HL-60 (cell line): ENCODE measurements around the gene CD226.
"Not testable (repeated sequence)": the region's sequence is repeated elsewhere in the genome, so short reads cannot be mapped to it uniquely, and the experiment has no call there.

ENCODE experiments used
- DNase-seq, 2 experiments: peaks; one replicate each; pipeline ENCODE4 v3.0.0-alpha.2; 2010 to 2020; ENCODE audit warnings: low read depth in 1 of 2, low spot score in 1 of 2
- H3K27ac ChIP-seq: fragments of 250-450 bp; sonication (Bioruptor Pico); replicated peaks from 2 replicates; pipeline ENCODE4 v1.5.1; 2020; ENCODE audit warnings: mild to moderate bottlenecking, moderate library complexity
- H3K27me3 ChIP-seq: fragments of 250-450 bp; sonication (Bioruptor Pico); 2 replicates; pipeline ENCODE4 v1.5.1; 2021; ENCODE audit warnings: mild to moderate bottlenecking, moderate library complexity; ENCODE audit not compliant: insufficient read depth, poor library complexity, severe bottlenecking
- H3K4me3 ChIP-seq: replicated peaks from 2 replicates; pipeline ENCODE4 v1.5.1; 2011; ENCODE audit warnings: mild to moderate bottlenecking, control low read depth, low read length; ENCODE audit not compliant: insufficient read depth
- GABPA ChIP-seq: IDR thresholded peaks from 2 replicates; pipeline ENCODE4 v1.6.1; 2012; ENCODE audit warnings: low read depth
- POLR2AphosphoS5 ChIP-seq: IDR thresholded peaks from 2 replicates; pipeline ENCODE4 v1.6.1; 2012; ENCODE audit warnings: low read depth
- SPI1 ChIP-seq: IDR thresholded peaks from 2 replicates; pipeline ENCODE4 v1.6.1; 2012; ENCODE audit warnings: low read depth, mild to moderate bottlenecking, borderline replicate concordance
- TF ChIP-seq, protein P1 (sequence below): IDR thresholded peaks from one replicate; pipeline ENCODE4 v1.5.1; 2011; ENCODE audit warnings: low read length, control low read depth, inconsistent platforms; ENCODE audit not compliant: insufficient read depth
- TF ChIP-seq, protein P2 (sequence below): IDR thresholded peaks from 2 replicates; pipeline ENCODE4 v1.6.1; 2012; ENCODE audit warnings: low read depth; ENCODE audit not compliant: insufficient replicate concordance

CD226 gene

DNA sequence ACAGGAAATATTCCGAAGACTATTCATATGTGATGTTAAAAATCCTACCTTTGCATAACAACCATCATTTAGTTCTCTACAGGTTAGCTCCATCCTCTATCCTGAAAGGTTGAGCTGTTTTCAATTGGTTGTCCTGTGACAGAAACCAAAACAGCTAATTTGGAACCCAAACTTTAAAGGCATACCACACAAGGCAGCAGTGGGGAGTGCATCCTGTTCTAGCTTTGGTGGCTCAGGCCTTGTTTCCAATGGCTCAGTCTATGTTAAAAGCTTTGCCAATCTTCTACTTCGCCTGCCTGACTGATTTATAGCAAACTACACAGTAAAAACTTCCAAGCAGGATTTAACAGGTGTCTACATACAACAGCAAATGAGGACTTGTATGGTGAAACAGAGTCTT, 3.2 kb downstream of the CD226 start:
- no peak for TF ChIP-seq SPI1
- TF ChIP-seq, protein P1, sequence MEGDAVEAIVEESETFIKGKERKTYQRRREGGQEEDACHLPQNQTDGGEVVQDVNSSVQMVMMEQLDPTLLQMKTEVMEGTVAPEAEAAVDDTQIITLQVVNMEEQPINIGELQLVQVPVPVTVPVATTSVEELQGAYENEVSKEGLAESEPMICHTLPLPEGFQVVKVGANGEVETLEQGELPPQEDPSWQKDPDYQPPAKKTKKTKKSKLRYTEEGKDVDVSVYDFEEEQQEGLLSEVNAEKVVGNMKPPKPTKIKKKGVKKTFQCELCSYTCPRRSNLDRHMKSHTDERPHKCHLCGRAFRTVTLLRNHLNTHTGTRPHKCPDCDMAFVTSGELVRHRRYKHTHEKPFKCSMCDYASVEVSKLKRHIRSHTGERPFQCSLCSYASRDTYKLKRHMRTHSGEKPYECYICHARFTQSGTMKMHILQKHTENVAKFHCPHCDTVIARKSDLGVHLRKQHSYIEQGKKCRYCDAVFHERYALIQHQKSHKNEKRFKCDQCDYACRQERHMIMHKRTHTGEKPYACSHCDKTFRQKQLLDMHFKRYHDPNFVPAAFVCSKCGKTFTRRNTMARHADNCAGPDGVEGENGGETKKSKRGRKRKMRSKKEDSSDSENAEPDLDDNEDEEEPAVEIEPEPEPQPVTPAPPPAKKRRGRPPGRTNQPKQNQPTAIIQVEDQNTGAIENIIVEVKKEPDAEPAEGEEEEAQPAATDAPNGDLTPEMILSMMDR = no peak
- no peak for TF ChIP-seq POLR2AphosphoS5
- TF ChIP-seq GABPA = no peak
- TF ChIP-seq, protein P2, sequence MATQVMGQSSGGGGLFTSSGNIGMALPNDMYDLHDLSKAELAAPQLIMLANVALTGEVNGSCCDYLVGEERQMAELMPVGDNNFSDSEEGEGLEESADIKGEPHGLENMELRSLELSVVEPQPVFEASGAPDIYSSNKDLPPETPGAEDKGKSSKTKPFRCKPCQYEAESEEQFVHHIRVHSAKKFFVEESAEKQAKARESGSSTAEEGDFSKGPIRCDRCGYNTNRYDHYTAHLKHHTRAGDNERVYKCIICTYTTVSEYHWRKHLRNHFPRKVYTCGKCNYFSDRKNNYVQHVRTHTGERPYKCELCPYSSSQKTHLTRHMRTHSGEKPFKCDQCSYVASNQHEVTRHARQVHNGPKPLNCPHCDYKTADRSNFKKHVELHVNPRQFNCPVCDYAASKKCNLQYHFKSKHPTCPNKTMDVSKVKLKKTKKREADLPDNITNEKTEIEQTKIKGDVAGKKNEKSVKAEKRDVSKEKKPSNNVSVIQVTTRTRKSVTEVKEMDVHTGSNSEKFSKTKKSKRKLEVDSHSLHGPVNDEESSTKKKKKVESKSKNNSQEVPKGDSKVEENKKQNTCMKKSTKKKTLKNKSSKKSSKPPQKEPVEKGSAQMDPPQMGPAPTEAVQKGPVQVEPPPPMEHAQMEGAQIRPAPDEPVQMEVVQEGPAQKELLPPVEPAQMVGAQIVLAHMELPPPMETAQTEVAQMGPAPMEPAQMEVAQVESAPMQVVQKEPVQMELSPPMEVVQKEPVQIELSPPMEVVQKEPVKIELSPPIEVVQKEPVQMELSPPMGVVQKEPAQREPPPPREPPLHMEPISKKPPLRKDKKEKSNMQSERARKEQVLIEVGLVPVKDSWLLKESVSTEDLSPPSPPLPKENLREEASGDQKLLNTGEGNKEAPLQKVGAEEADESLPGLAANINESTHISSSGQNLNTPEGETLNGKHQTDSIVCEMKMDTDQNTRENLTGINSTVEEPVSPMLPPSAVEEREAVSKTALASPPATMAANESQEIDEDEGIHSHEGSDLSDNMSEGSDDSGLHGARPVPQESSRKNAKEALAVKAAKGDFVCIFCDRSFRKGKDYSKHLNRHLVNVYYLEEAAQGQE = no peak
- no peaks in the 10 kb centered on the region for H3K27me3 ChIP-seq
- no peak overlapping the region for H3K27ac ChIP-seq
- no peak for DNase-seq
- H3K4me3 ChIP-seq = no peak overlapping the region

DNA sequence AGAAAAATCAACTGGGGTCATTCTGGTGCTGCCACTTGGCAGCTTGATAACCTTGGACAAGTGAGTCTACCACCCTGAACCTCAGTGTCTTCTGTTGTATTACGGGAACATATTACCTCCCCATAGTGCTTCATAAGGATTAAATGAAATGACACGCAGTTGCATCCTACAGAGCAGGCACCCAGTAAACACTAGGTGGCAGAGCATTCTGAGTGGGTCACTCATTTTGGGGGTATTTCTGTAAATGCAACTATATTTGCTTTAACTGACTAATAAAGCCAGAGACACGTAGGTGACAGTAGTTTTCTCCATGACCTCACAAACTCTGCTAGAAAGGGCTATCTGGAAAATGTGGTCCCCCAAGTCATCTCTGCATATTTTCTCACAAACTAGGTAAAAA, 4.7 kb downstream of the CD226 start:
- TF ChIP-seq, protein P1 = no peak
- TF ChIP-seq POLR2AphosphoS5 (no peak), SPI1 (no peak), GABPA (no peak)
- TF ChIP-seq, protein P2 = no peak
- Histone ChIP-seq H3K27ac (no peak overlapping the region), H3K4me3 (no peak overlapping the region), H3K27me3 (no peaks in the 10 kb centered on the region)
- no peak for DNase-seq

DNA sequence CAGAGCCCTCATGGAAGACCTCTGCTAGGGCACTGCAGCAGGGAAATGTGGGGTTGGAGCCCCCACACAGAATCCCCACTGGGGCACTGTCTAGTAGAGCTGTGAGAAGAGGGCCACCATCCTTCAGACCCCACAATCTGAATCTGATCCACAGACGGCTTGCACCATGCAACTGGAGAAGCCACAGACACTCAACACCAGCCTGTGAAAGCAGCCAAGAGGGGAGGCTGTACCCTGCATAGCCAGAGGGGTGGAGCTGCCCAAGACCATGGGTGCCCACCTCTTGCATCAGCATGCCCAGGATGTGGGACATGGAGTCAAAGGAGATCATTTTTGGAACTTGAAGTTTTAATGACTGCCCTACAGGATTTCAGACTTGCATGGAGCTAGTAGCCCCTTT, 6.5 kb downstream of the CD226 start:
- no peak for DNase-seq
- no peak overlapping the region for H3K27ac ChIP-seq
- TF ChIP-seq SPI1 (no peak), POLR2AphosphoS5 (no peak), GABPA (no peak)
- TF ChIP-seq, protein P2 = no peak
- TF ChIP-seq, protein P1 = no peak
- H3K27me3 ChIP-seq = no peaks in the 10 kb centered on the region
- no peak overlapping the region for H3K4me3 ChIP-seq

DNA sequence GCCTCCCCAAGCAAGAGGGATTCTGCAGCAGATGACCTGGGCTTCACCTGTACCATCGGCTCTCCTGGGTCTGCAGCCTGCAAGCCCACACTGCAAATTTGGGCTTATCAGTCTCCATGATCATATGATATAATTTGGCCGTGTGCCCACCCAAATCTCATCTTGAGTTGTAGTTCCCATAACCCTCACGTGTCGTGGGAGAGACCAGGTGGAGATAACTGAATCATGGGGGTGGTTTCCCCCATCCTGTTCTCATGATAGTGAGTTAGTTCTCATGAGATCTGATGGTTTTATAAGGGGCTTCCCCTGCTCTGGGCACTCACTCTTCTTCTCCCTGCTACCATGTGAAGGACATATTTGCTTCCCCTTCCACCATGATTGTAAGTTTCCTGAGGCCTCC, 7.9 kb downstream of the CD226 start:
- not testable (repeated sequence) for H3K27me3 ChIP-seq, H3K27ac ChIP-seq, DNase-seq, H3K4me3 ChIP-seq
